NCI-H526 treated with DMSO at 0.1 percent for 48 hours (cell line): ENCODE data around the gene DGKG.

Experiments
- DNase-seq: peaks from one replicate; lab custom pipeline; 2025; lab: John Stamatoyannopoulos, UW

DGKG gene

DNA sequence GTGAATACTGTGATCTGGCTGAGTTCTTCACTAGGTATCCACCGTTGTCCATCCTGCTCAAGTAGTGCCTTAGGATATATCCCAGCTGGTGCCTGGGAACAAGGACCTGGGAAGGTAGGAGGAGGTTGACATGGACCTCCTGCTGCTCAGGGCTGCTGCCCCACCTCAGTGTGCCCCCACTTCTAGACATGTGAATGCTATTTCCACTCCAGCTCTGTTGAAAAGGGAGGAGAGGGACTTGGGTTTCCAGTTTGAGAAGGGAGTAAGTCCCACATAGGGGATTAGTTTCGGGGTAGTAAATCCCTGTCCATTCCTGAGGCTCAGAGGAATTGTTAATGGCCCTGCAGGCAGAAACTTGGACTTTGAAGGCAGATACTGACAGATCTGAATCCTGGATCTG is 220.2 kb downstream of the DGKG start:
- no peak for DNase-seq

- DNase-seq: no peak
These were observed 223.6 kb downstream of the DGKG start for GRCh38 chr3:186138272-186138981.

GRCh38 chr3:186137051-186137685 is 224.9 kb downstream of the DGKG start:
- no peak for DNase-seq

DNA sequence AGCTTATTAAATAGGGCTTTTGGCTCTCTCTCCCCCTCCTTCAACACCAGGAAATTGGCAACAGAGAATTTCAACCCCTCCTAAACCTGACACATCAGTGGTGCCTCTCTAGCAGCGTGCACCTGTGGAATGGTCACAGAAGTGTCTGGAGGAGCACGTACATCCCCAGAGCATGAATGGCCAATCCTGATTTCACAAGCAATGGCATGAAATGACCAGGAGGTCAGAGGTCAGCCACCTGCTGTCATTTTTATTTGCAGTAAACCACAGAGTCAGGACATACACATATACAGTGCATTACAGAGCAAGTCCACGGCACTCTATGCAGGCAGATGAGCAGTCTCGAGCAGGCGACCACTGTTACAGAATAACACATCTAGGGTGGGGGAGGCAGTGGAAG is 228.1 kb downstream of the DGKG start:
- no peak for DNase-seq

- DNase-seq: no peak
These were observed 229.5 kb downstream of the DGKG start for GRCh38 chr3:186132487-186132886.

- no peak for DNase-seq
These were observed 232.8 kb downstream of the DGKG start for GRCh38 chr3:186129206-186129605.

- no peak for DNase-seq
These were observed 233.9 kb downstream of the DGKG start for GRCh38 chr3:186128158-186128557.

- DNase-seq: no peak
These were observed 234.6 kb downstream of the DGKG start for GRCh38 chr3:186127463-186127862.

GRCh38 chr3:186125118-186125517 is 236.9 kb downstream of the DGKG start:
- no peak for DNase-seq

DNA sequence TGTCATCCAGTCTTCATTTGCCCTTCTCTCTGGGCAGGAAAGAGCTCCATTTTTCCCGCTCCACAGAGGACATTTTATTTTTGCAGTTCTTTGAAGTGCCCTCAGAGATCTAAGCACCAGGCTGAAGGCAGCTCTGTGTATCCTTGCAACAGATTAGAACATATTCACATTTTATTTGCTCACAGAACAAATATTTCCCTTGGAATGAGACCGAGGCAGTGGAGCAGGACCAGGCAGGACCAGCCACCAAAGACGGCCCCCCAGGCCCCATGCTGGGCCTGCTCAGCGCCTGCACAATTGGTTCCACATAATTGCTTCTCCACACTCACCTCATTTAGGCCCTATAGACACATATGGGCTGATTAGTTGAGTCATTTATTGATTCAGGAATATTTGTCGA is 237.4 kb downstream of the DGKG start:
- no peak for DNase-seq

DNA sequence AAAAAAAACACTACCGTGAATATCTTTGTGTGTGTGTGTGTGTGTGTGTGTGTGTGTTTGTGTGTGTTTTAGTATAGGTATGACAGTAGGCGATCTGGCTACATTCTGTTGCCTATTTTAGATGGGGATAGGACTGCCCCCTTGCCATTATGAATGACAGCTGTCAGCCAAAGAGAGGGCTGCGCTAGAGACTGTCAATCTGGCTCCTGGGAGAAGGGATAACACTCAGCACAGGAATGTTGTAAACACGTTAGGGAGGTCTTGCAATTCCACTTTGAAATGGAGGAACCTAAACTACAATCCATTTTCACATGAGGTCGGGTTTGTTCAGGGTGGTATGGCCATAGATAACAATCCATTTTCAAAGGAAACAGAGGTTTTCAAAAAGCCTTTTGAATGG is 239.0 kb downstream of the DGKG start:
- DNase-seq: no peak

DNA sequence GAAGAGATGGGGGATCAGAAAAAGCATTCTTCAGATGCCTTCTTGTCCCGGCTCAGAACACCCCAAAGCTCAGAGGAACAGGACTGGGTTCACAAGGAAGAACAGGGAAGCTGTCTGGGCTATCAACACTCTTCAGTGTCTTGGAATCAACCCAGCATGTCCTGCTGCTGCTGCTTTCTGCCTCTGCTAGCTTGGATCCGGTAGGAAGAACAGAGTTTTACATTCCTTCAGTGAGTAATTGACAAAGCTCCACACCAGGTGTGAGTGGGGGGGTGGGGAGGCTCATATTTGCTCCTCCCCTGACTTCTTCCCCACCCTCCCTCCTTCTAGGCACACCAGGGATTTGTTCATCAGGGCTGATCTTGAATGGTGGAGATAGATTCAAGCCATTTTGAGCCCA is 240.1 kb downstream of the DGKG start:
- DNase-seq: no peak

GRCh38 chr3:186121278-186121677 is 240.8 kb downstream of the DGKG start:
- DNase-seq: no peak

DNA sequence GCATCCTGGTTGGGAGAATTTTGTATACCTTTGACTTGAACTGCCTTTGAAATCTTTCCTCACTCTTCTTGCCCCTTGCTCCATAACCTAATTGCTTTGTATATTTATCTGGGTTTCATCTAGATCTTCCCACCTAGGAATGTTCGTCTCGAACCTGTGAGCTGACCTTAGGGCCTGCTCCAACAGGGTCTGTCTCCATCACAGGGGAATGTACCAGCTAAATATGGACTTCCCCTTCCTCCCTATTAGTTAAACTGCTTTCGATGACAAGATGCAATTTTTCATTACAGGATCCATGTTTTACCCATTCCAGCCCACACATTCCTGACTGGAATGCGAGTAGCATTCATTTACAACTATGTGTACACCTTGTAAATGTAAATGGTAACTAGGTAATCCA is 242.5 kb downstream of the DGKG start:
- no peak for DNase-seq

DNA sequence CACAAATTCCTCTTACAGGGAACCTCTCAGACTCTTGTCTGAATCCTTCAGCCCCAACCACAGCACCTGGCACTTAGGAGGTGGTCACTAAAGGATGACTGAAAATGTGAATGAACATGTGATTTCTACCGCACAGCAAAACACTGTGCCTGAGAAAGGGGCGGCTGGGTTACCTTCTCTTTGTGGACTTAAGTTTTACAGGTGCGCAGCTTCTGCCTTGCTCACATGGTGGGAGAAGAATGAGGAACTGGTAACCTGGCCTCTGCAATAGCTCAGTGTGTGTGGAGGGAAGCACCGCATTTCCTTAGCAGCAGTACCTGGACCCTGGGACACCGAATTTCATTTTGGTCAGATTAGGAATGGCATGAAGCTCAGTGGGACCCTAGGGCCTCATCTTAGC is 243.3 kb downstream of the DGKG start:
- no peak for DNase-seq

- no peak for DNase-seq
These were observed 244.4 kb downstream of the DGKG start for GRCh38 chr3:186117521-186118134.

- DNase-seq: no peak
These were observed 246.6 kb downstream of the DGKG start for GRCh38 chr3:186115239-186115996.

- DNase-seq: no peak
These were observed 250.8 kb downstream of the DGKG start for GRCh38 chr3:186110975-186111974.

DNA sequence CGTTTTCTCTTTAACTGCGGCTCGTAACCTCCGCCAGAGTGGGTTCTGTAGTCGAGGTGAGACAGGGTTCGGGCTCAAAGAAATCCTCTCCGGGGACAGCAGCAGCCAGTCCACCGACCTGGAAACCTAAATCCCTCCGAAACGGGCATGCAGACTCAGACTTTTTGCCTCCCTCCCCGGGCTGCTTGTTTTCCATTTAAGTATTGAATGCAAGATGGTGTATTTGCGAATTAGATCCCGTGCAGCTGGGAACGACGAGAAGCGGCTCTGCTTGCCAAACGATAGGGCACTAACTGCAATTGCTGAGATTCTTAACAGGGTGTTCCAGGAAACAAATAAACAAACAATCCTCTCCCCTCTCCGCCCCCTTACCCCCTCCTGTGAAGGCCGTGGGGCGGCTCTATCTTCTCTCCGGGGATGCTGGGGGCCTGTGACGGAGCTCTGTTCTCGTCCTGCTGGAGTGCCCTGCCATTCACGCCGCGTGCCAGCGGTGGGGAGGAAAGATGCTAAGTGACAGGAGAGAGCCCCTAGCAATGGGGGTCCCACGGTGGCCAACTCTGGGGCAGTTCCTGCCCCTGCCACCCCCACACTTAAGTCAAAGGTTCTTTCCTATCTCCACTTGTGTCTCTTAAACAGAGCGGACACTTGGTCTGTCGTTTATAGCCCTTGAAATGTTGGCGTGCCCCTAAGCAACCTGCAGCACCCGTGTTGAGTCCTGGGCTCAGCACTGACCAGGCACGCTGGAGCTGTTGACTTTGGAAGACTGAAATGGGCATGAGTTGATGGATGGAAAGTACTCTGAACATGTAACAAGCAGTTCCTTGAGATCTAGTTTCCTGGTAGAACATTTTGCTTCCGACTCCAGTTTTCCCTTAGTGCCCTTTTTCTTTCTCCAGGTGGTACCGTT is 251.9 kb downstream of the DGKG start:
- DNase-seq: no peak
